Keratinocyte (primary cell): ENCODE measurements around the gene SCNN1B.

Experiments
- CTCF ChIP-seq, 3 experiments: IDR thresholded peaks in 1 of 3; conservative IDR thresholded peaks in 1 of 3; optimal IDR thresholded peaks in 1 of 3; 2 replicates in 2 of 3; 3 replicates in 1 of 3; pipeline versions ENCODE3 to v1.5.1; 2011; ENCODE audit warnings: low read length in 3 of 3, mild to moderate bottlenecking in 3 of 3, moderate library complexity in 2 of 3, control low read depth in 1 of 3, inconsistent platforms in 1 of 3; ENCODE audit not compliant: insufficient read depth in 2 of 3; ENCODE audit errors: extremely low read depth in 1 of 3
- EZH2 ChIP-seq: IDR thresholded peaks from one replicate; pipeline ENCODE4 v1.6.1; 2012; ENCODE audit warnings: inconsistent platforms, mild to moderate bottlenecking, low read length, moderate library complexity

DNA sequence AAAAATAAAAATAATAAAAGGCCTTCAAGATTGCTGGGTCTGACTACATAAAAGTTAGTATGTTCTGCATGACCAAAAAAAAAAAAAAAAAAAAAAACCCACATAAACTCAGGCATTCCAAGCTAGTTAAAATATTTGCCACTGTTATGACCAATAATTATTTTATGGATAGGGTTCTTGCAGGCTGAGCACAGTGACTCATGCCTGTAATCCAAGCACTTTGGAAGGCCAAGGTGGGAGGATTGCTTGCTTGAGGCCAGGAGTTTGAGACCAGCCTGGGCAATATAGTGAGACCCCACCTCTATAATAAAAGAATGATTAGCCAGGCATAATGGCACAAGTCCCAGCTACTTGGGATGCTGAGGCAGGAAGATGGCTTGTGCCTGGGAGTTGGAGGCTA lies 8.1 kb downstream of the SCNN1B start:
- no peak for TF ChIP-seq CTCF (optimal IDR thresholded peaks at IDR 0.05 in 1 of 3, IDR thresholded peaks at IDR 0.05 in 1 of 3, conservative IDR thresholded peaks at IDR 0.05 in 1 of 3; ENCODE audit: extremely low read depth in 1 of 3, insufficient read depth in 2 of 3, low read length in 3 of 3)
- TF ChIP-seq EZH2, result no peak
